T-helper 1 cell treated with Interleukin-12 subunit alpha and Interleukin-12 subunit beta and Interleukin-4 antibody, amounts not matched to agents 30 ng/mL and 1 ng/mL, for 36 hours (primary cell): ENCODE measurements around the gene NCOA7. TPM values are rescaled to one million over a fixed set of nuclear protein-coding genes. Genes with fewer than 3 reads are reported as not detected.
"Not testable (repeated sequence)": the region's sequence is repeated elsewhere in the genome, so short reads cannot be mapped to it uniquely, and the experiment has no call there.

ENCODE experiments used
- intact Hi-C: fragments of 100-400 bp; cut with micrococcal nuclease; formaldehyde crosslinking; loops from one replicate; pipeline ENCODE4 v1.15.1; 2024
- total RNA-seq: library from RNA; stranded (reverse); gene quantifications from 2 replicates; pipeline ENCODE4 v1.2.3, GENCODE V29; 2022

The NCOA7 gene
- total RNA-seq, 1 donor from 2014 or later, result 51.3 TPM

GRCh38 chr6:125831659-125832058 is 40.9 kb downstream of the NCOA7 start:
- intact Hi-C loops, result loop anchor here (2.0 kb wide), 2 partner anchors 19 to 51 kb away; no protein-coding TSS in a partner anchor

GRCh38 chr6:125832391-125833117 is 41.8 kb downstream of the NCOA7 start:
- intact Hi-C loops, result loop anchor here (2.0 kb wide), 1 partner anchor 18 kb away; no protein-coding TSS in a partner anchor

- intact Hi-C loops, result no loop called here
Observed at GRCh38 chr6:125834348-125834747, 43.6 kb downstream of the NCOA7 start.

- intact Hi-C loops, result no loop called here
Observed at GRCh38 chr6:125835221-125835744, 44.5 kb downstream of the NCOA7 start.

GRCh38 chr6:125836466-125836865 is 45.7 kb downstream of the NCOA7 start:
- intact Hi-C loops, result no loop called here

GRCh38 chr6:125839471-125839870 is 48.7 kb downstream of the NCOA7 start:
- intact Hi-C loops, result no loop called here

- intact Hi-C loops, result no loop called here
Observed at GRCh38 chr6:125839879-125840278, 49.1 kb downstream of the NCOA7 start.

- intact Hi-C loops, result no loop called here
Observed at GRCh38 chr6:125841356-125842090, 50.8 kb downstream of the NCOA7 start.

- intact Hi-C loops, result no loop called here
Observed at GRCh38 chr6:125842091-125842626, 51.4 kb downstream of the NCOA7 start.

- intact Hi-C loops, result no loop called here
Observed at GRCh38 chr6:125843593-125843992, 52.8 kb downstream of the NCOA7 start.

GRCh38 chr6:125844989-125845388 is 54.2 kb downstream of the NCOA7 start:
- intact Hi-C loops, result no loop called here

GRCh38 chr6:125846292-125847024 is 55.7 kb downstream of the NCOA7 start:
- intact Hi-C loops, result no loop called here

GRCh38 chr6:125848286-125848685 is 57.5 kb downstream of the NCOA7 start:
- intact Hi-C loops, result not testable (repeated sequence)

GRCh38 chr6:125850361-125850760 is 59.6 kb downstream of the NCOA7 start:
- intact Hi-C loops, result loop anchor here (2.0 kb wide), 1 partner anchor 18 kb away; no protein-coding TSS in a partner anchor

GRCh38 chr6:125852587-125852986 is 61.8 kb downstream of the NCOA7 start:
- intact Hi-C loops, result no loop called here

GRCh38 chr6:125853168-125853567 is 62.4 kb downstream of the NCOA7 start:
- intact Hi-C loops, result no loop called here

- intact Hi-C loops, result loop anchor here (2.0 kb wide), 1 partner anchor 15 kb away; no protein-coding TSS in a partner anchor
Observed at GRCh38 chr6:125853756-125854155, 63.0 kb downstream of the NCOA7 start.

- intact Hi-C loops, result loop anchor here (2.0 kb wide), 1 partner anchor 14 kb away; no protein-coding TSS in a partner anchor
Observed at GRCh38 chr6:125854355-125854754, 63.6 kb downstream of the NCOA7 start.

- intact Hi-C loops, result loop anchor here (2.0 kb wide), 1 partner anchor 13 kb away; no protein-coding TSS in a partner anchor
Observed at GRCh38 chr6:125855783-125856182, 65.0 kb downstream of the NCOA7 start.

GRCh38 chr6:125857846-125858245 is 67.1 kb downstream of the NCOA7 start:
- intact Hi-C loops, result loop anchor here (1.0 to 2.0 kb wide), 3 partner anchors 67 to 116 kb away; partner anchors contain the start of genes HINT3 and NCOA7
